Tibial nerve (tissue), 3 donors: ENCODE measurements around the gene ARHGAP26.

ENCODE experiments used
- POLR2A ChIP-seq, 2 donors: fragments of 450-650 bp; IDR thresholded peaks; one replicate each; pipeline ENCODE4 v1.6.1; 2017; ENCODE audit warnings: antibody characterized with exemption in 2 of 2, mild to moderate bottlenecking in 2 of 2, moderate library complexity in 2 of 2
- TF ChIP-seq, protein P1 (sequence below), 5 experiments: fragments of 200-600 bp in 3 of 5; fragments of 450-650 bp in 2 of 5; sonication (generic) in 3 of 5; IDR thresholded peaks; one replicate each; pipeline ENCODE4 v1.5.1; 2016 to 2019; ENCODE audit warnings: antibody characterized with exemption in 5 of 5, mild to moderate bottlenecking in 3 of 5, moderate library complexity in 2 of 5

DNA sequence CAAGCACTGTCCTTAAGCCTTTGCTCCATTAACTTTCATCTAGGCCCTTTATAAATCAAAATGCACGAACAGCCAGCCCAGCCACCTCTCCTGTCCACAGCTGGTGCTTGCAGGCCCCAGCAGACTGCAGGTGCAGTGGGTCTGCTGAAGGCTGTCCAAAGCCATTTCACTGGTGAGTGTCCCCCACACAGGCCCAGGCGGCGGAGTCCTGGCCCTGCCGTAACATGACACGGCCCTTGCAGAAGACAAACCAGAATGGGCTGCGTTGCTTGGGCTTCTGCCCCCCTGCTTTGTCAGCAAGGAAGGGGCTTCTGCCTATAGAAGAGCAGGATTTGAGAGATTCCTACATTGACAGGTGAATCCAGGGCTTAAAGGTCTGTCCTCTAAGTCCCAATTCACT, 444.7 kb downstream of the ARHGAP26 start:
- TF ChIP-seq, protein P1, sequence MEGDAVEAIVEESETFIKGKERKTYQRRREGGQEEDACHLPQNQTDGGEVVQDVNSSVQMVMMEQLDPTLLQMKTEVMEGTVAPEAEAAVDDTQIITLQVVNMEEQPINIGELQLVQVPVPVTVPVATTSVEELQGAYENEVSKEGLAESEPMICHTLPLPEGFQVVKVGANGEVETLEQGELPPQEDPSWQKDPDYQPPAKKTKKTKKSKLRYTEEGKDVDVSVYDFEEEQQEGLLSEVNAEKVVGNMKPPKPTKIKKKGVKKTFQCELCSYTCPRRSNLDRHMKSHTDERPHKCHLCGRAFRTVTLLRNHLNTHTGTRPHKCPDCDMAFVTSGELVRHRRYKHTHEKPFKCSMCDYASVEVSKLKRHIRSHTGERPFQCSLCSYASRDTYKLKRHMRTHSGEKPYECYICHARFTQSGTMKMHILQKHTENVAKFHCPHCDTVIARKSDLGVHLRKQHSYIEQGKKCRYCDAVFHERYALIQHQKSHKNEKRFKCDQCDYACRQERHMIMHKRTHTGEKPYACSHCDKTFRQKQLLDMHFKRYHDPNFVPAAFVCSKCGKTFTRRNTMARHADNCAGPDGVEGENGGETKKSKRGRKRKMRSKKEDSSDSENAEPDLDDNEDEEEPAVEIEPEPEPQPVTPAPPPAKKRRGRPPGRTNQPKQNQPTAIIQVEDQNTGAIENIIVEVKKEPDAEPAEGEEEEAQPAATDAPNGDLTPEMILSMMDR (IDR thresholded peaks at IDR 0.05) = no peak
- no peak for TF ChIP-seq POLR2A (IDR thresholded peaks at IDR 0.05)
